ENCODE results near the gene AKAP8.
A peak's percentile ranks its signal among the peaks of the same experiment; 100 is the strongest.

Gene AKAP8

DNA sequence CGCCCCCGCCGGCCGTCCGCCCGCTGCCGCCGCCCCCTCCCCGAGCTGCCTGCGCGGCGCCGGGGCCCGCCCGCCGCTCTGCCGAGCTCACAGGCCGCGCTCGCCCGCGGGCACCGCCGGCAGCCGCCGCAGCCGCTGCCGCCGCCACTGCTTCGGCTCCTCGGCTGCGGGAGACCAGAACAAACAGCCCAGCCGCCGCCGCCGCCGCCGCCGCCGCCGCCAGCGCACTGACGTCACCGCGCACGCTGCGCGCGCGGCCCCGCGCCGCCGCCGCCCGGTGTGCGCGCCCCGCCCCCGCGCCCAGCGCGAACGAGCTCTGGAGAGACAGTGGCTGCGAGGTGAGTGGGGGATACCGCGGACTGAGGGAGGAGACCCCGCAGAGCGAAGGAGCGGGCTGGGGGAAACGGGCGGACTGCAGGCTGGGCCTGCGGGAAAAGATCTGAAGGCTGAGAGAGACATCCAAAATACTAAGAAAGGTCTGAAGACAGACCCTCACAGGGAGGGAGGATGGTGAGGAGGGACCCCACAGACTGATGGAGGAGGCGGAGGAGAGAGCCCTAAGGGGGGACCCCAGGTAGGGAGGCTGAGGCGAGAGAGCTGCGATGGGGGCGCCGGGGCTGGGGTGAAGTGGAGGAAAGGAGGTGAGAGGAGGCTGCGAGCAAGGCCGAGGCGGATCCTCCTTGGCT, 47.1 kb downstream of the AKAP8 start, which contains the start of gene BRD4:
Gene BRD4, minus strand, starts transcription at position 229 of the 686 bp plus-strand sequence. CDS start 59,440 bp downstream, outside the sequence.
- DNase-seq (ENCODE audit: low spot score), result peak; percentile 93

- DNase-seq (ENCODE audit: low spot score), result peak; percentile 80
Observed at GRCh38 chr19:15331419-15332310, 47.9 kb downstream of the AKAP8 start.

GRCh38 chr19:15330801-15331418, 48.7 kb downstream of the AKAP8 start:
- peak; percentile 79 for DNase-seq (ENCODE audit: low spot score)

- DNase-seq (ENCODE audit: low spot score), result peak; percentile 6
Observed at GRCh38 chr19:15328312-15328711, 51.3 kb downstream of the AKAP8 start.

DNA sequence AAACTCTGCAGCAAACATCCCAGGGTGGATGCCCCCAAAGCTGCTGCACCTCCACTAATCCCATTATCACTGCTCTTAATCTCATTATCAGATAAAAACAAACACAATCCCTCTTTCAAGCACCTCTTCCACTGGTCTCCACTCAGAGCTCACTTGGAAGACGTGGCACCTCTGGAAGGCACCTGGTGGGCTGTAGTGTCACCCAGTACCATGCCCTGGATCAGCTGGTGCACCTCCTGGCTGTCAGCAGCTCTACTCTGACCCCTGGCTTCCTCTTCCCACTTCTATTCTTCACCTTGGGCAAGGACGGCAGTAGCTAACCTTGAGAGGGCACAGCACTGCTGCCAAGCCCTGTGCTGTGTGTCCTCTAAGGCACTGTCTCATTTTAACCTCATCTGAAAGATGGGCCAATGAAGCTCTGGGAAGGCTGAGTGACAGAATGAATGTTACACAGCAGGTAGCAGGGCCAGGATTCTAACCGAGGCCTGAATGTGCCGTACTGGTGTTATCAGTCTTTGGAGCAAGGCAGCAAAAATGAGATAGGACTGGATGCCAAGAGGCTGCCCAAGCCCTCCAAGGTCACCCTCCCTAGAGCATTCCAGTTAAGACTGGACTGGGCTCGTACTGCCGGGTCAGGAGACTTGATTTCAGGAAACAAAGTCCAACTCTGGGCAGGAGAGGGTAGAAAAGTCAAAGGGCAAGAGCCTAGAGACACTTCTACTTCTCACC, 54.6 kb downstream of the AKAP8 start:
- no peak for DNase-seq (ENCODE audit: low spot score)

- DNase-seq (ENCODE audit: low spot score), result no peak
Observed at GRCh38 chr19:15323496-15324235, 55.9 kb downstream of the AKAP8 start.

DNA sequence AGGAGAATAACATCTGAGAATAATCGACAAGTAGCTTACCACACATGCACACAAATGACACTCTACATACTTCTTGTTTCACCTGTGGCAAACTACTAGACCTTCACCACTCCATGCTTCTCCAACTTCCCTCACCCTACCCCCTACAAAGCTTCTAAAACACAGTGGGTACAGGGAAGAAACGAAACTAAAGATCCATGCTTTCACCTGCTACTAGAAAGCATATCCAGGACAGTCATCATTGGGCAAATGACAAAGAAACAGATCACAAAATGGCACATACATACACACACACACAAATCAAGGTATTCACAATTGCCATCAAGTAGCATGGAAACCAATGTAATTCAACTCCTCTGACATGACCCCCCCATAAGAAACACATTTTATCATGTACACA, 57.8 kb downstream of the AKAP8 start:
- DNase-seq (ENCODE audit: low spot score), result no peak

- DNase-seq (ENCODE audit: low spot score), result no peak
Observed at GRCh38 chr19:15320116-15320515, 59.5 kb downstream of the AKAP8 start.

- no peak for DNase-seq (ENCODE audit: low spot score)
Observed at GRCh38 chr19:15318241-15318691, 61.3 kb downstream of the AKAP8 start.

GRCh38 chr19:15317392-15318071, 62.1 kb downstream of the AKAP8 start:
- DNase-seq (ENCODE audit: low spot score), result peak; percentile 57

GRCh38 chr19:15316498-15316897, 63.1 kb downstream of the AKAP8 start:
- no peak for DNase-seq (ENCODE audit: low spot score)

DNA sequence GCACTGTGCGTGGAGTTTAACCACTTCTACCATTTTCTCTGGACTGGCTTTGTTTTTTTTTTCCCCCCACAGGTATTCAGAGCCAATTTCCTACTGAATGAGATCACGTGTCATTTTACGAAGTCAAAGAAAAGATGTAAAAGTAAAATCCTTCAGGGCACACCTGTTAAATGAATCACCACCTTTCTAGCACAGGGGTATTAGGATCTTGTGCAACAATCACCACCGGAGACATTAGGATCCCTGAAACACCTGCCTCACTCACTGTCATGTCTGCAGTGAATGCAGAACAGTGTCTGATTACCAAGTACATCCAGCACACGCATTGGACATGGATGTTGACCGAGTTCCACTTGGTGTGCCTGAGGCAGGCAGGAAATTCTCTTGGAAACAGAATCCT, 64.5 kb downstream of the AKAP8 start:
- DNase-seq (ENCODE audit: low spot score), result no peak

DNA sequence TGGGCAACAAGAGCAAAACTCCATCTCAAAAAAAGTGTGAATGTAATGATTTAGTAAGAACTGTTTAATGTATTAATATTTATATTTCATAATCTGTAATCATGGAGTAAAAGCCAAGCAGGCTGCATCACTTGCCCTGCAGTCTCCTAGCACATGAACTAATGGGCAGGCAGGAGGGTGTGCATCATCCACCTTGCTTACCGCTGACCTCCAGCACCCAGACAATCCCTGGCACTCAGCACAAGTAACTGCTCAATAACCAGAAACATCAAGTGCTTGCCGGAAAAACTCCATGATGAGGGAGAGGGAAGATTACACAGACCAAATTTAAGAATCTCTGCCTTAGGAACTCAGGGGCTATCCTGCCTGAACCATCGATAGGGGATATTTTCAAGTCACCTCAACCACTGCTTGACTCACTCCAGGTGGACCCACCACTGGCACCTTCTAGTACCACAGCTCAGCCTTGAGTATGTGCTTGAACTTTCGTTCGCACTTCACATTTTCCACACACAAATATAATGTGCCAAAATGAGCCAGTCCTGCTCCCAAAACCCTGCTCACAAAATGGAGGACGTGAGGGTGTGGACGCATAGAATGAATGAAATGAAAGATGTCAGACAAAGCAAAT, 65.8 kb downstream of the AKAP8 start:
- DNase-seq (ENCODE audit: low spot score), result no peak

- DNase-seq (ENCODE audit: low spot score), result no peak
Observed at GRCh38 chr19:15307169-15307568, 72.4 kb downstream of the AKAP8 start.

DNA sequence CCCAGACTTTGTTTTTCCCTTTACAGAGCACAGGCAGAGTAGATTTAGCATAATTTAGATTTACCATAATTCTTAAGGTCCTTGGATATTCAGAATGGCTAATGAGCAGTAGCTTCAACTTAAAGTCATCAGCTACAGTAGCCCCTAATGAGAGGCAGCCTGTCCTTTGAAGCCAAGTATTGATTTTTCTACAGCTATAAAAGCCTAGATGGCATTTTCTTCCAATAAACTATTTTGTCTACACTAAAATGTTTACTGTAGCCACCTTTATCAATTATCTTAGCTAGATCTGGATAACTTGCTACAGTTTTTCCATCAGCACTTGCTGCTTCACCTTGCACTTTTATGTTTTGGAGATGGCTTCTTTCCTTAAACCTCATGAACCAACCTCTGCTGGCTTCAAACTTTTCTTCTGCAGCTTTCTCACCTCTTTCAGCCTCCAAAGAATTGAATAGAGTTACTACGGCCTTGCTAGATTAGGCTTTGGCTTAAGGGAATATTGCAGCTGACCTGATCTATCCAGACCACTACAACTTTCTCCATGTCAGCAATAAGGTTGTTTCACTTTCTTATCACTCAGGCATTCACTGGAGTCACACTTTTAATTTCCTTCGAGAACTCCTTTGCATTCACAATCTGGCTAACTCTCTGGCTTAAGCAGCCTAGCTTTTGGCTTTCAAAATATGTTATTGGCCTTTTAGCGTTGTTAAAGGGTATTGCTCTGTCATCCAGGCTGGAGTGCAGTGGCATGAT, 73.8 kb downstream of the AKAP8 start:
- no peak for DNase-seq (ENCODE audit: low spot score)

DNA sequence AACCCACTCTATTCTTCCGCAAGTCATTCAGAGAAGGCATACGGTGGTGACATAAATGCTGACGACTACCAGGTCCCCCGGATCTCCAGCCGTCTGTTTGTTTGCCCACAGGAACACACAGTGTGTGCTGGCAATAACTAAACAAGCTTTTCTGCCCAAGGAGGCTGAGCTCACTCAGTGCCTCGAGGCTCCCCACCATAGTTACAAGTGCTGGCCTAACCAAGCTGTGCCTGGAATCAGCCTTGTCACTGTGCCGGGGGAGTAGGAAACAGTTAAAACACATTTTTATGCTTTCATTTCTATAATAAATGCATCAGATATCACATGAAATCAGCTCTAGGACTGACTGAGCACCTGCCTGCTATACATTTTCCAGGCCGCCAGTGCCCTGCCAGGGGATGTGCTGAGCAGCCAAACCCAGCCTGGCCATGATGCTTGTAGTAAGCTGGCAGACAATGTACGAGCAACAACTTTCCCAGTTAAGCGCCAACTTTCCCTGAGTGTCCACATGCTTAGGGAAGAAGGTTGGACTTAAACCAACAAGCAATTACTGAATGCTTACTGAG, 75.4 kb downstream of the AKAP8 start:
- DNase-seq (ENCODE audit: low spot score), result no peak
